ENCODE results near the gene KLHL42.
"Not testable (repeated sequence)": the region's sequence is repeated elsewhere in the genome, so short reads cannot be mapped to it uniquely, and the experiment has no call there.

Gene KLHL42, protein sequence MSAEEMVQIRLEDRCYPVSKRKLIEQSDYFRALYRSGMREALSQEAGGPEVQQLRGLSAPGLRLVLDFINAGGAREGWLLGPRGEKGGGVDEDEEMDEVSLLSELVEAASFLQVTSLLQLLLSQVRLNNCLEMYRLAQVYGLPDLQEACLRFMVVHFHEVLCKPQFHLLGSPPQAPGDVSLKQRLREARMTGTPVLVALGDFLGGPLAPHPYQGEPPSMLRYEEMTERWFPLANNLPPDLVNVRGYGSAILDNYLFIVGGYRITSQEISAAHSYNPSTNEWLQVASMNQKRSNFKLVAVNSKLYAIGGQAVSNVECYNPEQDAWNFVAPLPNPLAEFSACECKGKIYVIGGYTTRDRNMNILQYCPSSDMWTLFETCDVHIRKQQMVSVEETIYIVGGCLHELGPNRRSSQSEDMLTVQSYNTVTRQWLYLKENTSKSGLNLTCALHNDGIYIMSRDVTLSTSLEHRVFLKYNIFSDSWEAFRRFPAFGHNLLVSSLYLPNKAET

DNA sequence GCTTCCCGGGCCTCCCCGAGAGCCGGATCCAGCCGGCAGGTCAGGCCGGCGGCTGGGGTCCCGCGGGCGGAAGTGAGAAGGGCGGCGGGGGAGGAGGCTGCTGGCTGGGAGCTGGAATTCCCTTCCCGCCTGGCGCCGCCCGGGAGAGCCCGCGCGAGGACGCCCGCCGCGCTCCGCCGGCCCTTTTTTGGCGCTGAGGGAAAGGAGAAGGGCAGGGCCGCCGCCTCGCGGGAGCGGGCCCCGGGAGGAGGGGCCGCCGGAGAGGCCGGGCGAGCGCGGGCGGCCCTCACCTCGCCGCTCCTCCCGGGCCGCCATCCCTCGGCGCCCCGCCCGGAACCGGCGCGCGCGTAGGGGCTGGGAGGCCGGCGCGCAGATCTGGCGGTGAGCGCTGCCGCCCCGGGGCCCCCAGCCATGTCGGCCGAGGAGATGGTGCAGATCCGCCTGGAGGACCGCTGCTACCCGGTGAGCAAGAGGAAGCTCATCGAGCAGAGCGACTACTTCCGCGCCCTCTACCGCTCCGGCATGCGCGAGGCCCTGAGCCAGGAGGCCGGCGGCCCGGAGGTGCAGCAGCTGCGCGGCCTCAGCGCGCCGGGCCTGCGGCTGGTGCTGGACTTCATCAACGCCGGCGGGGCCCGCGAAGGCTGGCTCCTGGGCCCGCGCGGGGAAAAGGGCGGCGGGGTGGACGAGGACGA, at the start of gene KLHL42, which contains the start of gene MANSC4:
KLHL42 (plus strand) TSS at position 314 of the 692 bp plus-strand sequence; CDS start at position 412, 98 bp downstream.
MANSC4 (minus strand) TSS at position 317 of the 692 bp plus-strand sequence. CDS start 8,960 bp downstream, outside the sequence.
- peak; percentile 74 for DNase-seq

DNA sequence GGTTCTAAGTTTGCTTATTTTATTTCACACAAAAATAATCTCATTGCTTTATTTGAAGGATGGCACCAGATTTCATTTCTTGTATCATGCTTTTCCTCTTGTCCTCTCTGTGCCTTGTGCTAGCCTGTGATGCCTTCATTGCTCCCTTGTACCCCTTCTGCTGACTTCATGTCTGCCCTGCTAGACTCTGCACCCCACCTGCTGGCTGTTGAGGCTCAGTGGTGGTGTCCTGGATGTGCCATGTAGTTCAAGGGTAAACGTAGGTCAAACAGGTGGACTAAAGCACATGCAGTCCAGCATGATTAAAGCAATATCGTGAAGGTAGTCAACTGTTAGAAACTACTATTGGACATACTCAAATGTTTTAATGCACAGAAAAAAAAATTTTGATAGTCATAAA, 47.8 kb upstream of the KLHL42 start:
- DNase-seq = no peak

DNA sequence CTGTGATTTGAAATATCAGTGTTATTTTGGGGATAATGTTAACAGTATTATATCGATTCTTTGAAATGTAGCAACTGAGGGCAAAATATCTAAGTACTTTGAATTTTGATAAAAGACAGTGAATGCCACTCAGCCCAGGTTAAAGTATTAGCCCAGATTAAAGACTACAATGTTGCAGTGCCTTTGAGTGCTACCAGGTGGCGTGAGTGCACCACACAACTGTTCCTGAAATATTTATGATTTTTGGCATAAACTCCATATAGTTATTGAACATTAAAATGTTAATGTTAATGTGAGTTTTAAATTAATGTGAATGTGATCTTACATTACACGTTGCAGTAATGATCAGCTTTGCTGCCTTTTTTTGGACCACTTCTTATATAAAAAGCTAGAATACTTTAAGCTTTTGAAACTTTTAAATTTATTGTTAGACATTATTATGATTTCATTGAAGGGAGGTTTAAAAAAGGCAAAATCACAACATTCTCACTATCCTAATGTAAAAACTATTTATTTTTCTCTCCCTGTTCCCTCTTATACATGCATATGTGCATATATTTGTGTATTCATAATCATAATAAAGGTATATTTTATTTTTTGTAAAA, 46.9 kb upstream of the KLHL42 start:
- DNase-seq = peak; percentile 46

DNA sequence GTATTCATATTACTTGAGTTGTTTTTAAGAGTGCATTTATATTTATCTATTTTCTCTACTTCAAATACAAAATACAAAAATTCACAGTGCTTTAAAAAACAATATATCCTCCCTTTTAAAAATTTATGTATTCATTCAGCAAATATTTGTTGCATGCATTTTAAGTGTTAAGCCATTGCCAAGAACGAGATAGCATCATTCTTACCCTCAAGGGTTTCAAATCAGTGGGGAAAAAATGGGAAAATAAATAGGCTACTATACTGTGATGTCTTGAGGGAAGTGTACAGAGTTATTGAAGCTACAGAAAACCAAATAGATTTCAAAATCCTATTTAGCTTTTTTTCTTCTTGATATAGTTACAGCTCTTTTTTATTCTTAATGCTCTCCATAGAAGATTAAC, 46.2 kb upstream of the KLHL42 start:
- DNase-seq = no peak

DNA sequence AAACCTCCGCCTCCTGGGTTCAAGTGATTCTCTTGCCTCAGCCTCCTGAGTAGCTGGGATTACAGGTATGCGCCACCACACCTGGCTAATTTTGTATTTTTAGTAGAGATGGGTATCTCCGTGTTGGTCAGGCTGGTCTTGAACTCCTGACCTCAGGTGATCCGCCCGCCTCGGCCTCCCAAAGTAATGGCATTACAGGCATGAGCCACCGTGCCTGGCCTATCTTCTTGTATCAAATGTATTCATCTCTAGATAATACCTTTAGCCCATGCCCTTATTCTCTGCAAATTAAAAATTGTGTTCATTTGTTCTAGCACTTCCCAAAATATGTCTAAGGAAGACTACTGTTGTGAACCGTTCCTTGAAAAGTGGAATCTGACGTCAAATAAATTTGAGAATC, 45.7 kb upstream of the KLHL42 start:
- DNase-seq = not testable (repeated sequence)

DNA sequence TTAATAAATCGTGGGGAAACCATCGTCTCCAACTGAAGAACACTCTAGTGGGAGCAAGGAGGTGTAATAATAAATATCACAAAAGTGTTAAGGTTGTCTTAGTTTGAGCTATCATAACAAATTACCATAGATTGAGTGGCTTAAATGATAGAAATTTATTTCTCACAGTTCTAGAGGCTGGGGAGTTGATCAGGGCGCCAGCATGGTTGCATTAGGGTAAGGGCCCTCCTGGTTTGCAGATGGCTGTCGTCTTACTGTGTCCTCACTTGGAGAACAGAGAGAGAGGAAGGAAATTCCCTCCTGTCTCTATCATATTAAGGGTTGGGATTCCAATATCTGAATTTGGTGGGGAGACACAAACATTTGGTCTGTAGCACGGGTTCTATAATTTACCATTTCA, 36.4 kb upstream of the KLHL42 start:
- DNase-seq = no peak

DNA sequence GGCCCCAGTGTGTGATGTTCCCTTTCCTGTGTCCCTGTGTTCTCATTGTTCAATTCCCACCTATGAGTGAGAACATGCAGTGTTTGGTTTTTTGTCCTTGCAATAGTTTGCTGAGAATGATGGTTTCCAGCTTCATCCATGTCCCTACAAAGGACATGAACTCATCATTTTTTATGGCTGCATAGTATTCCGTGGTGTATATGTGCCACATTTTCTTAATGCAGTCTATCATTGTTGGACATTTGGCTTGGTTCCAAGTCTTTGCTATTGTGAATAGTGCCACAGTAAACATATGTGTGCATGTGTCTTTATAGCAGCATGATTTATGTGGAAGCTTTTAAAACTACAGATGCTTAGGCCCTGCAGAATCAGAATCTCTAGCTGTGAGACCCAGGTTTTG, 34.3 kb upstream of the KLHL42 start:
- not testable (repeated sequence) for DNase-seq

DNA sequence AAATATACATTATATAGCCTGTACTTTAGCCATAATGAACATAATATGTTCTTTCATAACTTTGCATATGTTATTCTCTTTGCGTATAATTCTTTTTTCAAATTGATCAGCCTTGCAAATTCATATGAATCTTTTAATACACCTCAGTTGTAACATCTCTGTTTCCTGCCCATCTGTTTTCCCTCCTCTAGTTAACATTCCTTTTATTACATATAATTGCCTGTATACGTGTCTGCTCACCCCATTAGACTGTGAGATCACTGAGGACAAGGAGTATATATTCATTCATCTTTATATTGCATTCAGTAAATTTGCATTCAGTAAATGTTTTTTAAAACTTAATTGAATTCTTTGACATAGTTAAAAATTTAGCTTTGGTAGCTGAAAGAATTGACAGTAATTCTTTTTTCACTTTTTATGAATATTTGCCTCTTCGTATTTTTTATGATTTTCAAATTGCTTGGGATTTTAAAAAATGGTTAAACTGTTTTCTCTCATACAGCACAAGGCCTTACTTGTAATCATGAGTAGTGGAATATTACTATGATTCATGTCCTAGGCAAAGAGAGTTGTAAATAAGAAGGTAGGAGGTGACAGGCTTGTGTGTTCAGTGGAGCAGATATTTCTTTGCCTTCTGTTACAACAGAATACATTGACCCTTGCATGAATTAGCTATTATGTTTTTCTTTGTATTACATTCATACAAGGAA, 32.8 kb upstream of the KLHL42 start:
- no peak for DNase-seq

DNA sequence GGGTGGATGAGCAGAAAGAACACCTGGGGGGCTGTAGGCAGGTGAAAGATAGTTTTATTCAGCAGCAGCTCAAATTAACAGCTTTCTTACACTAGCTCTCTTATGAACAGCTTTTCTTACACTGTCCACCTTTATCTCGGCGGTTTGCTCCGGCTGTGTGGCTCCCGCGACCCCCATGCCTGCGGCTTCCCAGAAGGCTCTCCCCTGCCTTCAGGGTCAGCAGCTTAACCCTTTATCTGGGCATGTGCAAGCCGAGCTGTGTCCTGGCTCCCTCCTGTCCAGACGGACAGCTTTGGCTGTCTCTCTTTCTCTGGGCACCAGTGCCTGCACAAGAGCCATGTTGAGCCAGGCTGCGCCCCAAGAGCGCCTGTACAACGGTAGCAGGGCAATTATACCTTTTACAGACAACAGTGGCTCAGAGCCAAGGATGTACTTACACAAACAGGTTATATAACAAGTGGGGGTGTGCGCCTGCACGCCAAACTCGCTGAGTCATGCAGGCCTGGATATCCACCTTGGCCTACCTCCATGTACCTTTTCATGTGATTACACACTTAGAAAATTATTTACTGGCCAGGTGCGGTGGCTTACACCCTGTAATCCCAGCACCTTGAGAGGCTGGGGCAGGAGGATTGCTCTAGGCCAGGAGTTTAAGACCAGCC, 28.5 kb upstream of the KLHL42 start:
- no peak for DNase-seq

DNA sequence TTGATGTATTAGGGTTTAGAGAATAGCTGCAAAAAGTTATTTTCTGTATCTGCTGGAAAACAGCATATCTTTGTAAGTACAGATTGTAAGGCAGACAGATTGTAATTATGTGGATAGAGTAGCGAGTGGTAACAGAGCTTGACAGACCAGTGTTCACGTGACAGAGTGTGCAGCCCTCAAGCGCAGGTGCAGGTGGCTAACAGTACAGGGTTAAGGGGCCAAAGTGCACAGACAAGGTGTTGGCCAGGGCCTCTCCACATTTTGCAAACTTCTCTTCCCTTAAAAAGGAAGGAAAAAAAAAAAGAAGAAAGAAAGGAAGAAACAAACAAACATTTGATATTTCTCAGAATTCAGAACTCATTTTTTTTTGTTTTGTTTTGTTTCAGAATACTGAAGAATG, 25.2 kb upstream of the KLHL42 start:
- DNase-seq = no peak

DNA sequence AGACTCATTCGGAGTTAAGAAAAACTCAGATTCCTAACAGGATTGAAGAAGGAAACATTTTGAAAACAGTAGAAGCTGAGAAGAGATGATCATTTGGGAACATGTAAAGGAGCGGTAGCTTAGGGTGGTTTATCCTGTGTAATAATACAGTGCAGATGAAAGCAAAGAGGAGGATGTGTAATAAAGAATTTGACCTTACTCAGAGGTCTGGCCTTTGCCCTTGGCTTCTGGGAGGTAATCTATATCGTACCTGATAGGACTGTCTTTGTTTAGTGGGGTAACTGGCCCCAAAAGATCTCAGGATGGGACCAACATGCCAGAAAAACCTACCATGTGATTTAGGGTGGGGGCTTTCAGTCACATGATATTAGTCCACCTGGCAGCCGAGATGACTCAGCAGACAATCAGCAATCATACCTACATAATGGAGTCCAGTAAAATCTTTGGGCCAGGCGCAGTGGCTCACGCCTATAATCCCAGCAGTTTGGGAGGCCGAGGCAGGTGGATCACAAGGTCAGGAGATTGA, 23.3 kb upstream of the KLHL42 start:
- DNase-seq = no peak

DNA sequence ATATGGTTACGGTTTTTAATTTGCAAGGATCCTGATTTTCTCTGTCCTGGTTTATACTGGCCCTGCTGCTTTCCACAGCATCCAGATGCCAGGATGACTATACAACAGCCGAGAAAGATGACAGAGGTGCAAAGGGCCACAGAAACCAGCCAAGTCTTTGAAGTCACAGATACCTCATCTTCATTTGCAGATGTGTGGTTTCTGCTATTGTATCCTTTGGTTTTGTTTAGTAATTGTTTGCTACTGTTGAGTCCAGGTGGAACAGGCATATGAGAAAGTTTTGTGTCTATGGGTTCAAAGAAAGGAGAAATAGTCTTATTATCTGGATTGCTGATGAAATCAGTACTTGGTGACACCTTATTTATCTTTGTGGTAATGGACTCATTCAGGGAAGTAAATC, 17.3 kb upstream of the KLHL42 start:
- no peak for DNase-seq

DNA sequence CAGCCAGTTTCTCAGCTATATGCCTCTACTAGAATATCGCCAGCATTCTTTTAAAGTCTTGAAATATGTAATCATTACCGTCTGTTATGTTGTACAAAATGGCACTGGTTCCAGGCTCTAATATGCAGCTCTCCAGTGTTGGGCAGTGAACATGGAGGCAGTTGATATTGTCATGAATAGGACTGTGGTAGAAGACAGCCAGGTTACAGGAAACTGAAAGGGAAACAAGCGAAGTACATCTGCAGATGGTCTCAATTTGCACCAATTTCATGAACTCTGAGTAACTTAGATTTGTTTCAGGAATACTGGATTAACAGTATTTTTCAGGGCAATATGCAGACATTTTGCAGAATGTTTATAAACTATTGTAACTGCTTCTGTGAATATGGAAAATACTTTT, 13.4 kb upstream of the KLHL42 start:
- no peak for DNase-seq

DNA sequence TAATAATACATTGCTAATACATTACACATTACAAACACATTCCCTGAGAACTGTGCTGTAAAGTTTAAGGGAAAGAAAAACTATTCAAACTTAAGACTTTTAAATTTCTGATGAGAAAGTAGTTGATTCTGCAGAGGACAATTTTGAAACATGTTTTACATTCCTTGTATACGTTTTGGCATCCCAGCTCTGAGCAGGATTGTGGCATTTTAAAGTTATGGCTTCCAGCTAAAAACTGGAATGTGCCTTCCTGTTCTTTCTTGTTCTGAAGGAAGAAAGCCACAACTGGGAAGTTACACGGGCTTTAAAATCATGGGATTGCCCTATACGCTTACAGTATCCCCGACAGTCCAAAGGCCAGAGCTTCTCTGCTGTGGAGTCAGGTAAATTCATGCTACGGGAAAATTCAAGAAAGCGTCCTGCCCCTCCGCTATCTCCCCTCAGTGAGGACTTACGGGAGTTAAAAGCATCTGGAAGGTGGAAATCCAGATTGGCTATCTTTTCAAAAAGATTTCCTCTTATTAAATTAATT, 10.8 kb upstream of the KLHL42 start:
- DNase-seq = no peak

DNA sequence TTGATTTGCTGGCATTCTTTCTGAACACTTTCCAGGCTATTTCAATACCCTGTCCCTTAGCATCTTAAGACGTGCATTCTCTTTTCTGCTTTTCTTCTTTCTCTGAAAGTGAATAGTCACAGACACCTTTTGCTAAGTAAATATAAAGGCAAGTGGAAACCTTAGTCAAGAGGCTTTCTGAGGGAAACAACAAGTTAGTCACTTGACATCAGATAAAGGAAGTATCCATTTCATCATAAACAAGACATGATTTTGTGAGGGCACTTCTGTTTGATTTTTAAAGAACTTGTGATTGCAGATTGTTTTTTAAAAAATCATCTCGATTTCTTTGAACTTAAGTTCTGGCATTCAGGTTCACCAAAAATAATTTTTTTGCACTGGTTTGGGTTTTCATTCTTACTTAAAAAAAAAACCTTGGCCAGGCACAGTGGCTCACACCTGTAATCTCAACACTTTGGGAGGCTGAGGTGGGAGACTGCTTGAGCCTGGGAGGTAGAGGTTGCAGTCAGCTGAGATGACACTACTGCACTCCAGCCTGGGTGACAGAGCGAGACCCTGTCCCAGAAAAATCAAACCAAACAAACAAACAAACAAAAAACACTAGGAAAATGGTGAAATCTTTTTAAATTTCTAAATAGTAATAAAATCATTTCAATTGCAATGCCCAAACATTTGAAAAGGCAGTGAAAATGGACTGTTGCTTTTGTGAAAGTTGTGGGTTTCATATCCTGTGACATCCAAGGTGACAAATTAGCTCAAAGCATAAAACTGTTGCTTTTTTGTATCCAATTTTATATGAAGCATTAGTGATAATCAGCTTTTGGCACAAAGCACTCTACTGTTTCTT, 8.3 kb upstream of the KLHL42 start:
- no peak for DNase-seq

DNA sequence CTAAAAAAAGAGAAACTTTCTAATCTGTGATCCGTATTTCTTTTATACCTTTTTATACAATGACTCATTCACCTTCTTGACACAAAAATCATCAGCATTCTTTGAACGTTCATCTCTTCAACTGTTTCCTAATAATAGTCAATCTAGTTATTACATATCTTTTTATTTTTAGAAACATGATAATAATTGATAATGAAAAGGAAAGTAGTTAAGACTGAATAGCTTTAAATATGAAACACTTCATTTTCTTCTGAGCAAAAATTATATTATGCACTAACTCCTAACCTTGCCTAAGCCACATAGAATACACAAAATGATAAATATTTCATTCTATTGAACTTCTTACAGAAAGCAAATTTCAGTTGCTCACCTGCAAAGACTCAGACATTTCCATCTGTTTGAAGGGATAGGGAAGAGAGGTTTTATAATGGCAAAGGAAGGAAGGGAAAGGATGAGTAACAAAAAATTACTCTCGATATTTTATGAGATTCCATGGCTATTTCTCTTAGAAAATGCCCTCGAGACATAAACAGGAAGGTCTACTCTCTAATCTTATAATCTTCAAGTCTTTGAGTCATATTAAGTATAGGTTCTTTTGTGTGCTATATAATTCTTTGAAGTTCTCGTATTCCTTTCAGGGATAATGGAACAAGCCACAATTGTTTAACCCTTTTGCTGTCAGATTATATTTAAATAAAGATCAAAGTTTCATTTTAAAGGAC, 7.5 kb upstream of the KLHL42 start:
- DNase-seq = no peak

DNA sequence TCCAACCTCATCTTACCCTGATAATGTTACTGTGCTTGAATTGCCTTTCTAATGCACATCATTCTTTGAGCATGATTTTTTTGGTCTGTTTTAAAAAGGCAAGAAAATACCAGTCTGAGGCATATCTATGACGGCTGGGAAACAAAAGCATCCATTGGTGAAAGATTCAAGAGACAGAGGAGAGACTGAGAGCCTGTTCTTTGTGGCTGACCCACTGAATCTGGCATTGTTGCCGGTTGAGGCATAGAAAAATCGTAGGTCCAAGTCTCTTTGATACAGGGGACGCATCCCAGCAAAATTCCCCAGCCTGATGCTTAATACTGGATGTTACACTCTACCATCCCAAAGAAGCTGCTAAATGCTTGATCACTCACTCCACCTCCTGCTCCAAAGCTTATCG, 2.9 kb upstream of the KLHL42 start:
- DNase-seq = no peak

DNA sequence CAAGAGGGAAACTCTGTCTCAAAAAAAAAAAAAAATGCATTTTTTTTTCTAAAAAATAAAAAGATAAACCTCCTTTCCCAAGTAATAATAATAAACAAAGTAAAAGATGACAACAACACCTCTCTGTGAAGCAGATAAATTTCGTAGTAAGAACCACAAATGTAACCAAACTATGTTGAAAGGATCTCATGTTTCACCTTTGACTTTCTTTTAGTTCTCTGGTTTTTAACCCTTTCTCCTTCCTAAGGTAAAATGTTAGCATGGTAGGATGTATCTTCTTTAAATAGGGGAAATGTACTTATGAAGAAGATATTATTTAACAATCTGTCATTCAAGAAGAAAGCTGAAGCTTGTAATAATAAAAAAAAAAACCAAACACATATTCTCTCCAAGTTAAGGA, 1.8 kb upstream of the KLHL42 start:
- DNase-seq = no peak

DNA sequence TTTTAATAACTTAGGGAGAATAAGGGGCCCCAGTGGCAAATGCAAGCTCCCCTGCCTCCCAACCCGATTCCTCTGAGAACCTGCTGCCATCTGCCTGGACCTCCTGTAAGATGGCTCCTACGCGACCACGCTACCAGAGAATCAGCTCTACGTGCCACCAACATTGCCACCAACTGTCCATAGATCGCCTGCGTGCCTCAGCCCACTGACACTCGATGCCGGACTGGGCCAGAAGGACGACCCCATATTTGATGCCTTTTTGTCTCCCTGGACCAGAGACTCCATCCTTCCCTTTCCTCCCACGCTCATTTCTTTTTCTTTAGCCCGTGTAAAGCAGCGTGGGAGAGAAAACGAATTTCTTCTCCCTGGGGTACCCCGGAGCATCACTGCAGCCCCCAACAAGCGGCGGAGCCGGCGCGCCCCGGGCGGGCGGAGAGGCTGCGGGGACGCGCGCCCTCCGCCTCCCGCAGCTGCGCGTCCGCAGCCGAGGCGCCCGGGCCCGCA, 565 bp upstream of the KLHL42 start:
- DNase-seq = peak; percentile 36

Data from stimulated activated CD8-positive, alpha-beta memory T cell treated with anti-CD3 and anti-CD28 coated beads, Interleukin-4, amount 100 ng/mL, for 48 hours (primary cell).